Umbilical cord (tissue), 2 donors: ENCODE measurements around the gene ZNF212. TPM values are rescaled to one million over a fixed set of nuclear protein-coding genes. Genes with fewer than 3 reads are reported as not detected.
"Not testable (repeated sequence)": the region's sequence is repeated elsewhere in the genome, so short reads cannot be mapped to it uniquely, and the experiment has no call there.

Experiments
- DNase-seq: peaks from one replicate; pipeline ENCODE4 v3.0.0-alpha.2; 2015; ENCODE audit warnings: low spot score
- total RNA-seq: library from RNA; depleted of rRNA; stranded (reverse); fragments of >200 nt; gene quantifications from one replicate; pipeline ENCODE4 v1.2.3, GENCODE V29; 2014; ENCODE audit warnings: low replicate concordance; ENCODE audit not compliant: insufficient read depth

The ZNF212 gene
- total RNA-seq, 1 donor from 2014 or later, result 1.7 TPM

- DNase-seq, result no peak
These were observed 20.7 kb upstream of the ZNF212 start for GRCh38 chr7:149218469-149219420.

DNA sequence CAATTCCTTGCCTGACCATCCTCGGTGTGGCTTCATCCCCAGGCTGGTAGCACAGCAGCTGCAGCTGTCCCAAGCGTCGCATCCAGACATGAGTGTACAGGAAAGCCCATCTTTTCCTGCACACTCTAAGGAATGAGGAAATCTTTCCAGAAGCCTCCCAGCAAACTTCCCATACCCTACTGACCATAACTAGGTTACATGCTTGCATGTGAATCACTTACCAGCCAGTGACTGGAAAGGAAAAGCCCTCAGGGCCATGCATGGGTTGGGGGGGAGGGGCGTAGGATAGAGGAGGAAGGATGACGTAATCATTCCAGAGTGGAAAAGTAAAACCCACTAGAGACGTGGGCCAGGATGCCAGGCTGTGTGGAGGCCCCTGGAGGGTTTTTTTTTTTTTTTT, 18.9 kb upstream of the ZNF212 start:
- no peak for DNase-seq

- DNase-seq, result no peak
These were observed 16.3 kb upstream of the ZNF212 start for GRCh38 chr7:149223176-149223575.

GRCh38 chr7:149223761-149224160, 15.7 kb upstream of the ZNF212 start:
- DNase-seq, result no peak

- DNase-seq, result no peak
These were observed 15.1 kb upstream of the ZNF212 start for GRCh38 chr7:149224352-149224751.

- no peak for DNase-seq
These were observed 14.3 kb upstream of the ZNF212 start for GRCh38 chr7:149225106-149225505.

- DNase-seq, result no peak
These were observed 13.8 kb upstream of the ZNF212 start for GRCh38 chr7:149225656-149226055.

DNA sequence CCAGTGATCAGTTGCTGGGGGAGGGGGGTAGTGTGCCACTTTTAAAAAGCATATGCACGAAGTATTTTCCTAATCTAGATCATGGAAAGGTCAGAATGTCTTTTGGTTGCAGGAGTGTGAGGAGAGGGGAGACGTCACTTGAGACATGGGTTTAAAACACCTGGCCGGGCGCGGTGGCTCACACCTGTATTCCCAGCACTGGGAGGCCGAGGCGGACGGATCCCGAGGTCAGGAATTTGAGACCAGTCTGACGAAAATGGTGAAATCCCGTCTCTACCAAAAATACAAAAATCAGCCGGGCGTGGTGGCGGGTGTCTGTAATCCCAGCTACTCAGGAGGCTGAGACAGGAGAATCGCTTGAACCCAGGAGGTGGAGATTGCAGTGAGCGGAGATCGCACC, 13.1 kb upstream of the ZNF212 start:
- DNase-seq, result not testable (repeated sequence)

DNA sequence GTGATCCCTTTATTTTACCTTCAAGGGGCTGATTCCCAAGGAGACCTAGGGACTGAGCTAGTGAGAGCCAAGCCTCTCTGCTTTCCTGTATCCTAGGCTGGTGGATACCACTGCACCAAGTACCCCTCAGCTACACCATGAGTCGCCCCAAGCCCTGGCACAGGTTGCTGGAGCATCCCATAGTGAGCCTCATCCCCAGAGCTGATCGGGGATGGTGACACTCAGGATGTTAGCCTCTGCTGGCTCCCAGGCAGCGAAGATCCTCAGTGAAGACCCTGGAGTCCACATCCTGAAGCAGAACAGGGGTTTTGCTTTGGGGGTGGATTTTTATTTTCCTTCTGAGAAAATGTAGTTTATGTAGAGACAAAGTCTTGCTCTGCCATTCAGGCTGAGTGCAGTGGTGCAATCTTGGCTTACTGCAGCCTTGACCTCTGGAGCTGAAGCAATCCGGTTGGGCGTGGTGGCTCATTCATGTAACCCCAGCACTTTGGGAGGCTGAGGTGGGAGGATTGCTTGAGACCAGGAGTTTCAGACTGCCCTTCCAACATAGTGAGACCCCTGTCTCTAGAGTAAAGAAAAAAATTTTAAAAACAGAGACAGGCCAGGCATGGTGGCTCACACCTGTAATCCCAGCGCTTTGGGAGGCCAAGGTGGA, 12.5 kb upstream of the ZNF212 start:
- DNase-seq, result no peak

DNA sequence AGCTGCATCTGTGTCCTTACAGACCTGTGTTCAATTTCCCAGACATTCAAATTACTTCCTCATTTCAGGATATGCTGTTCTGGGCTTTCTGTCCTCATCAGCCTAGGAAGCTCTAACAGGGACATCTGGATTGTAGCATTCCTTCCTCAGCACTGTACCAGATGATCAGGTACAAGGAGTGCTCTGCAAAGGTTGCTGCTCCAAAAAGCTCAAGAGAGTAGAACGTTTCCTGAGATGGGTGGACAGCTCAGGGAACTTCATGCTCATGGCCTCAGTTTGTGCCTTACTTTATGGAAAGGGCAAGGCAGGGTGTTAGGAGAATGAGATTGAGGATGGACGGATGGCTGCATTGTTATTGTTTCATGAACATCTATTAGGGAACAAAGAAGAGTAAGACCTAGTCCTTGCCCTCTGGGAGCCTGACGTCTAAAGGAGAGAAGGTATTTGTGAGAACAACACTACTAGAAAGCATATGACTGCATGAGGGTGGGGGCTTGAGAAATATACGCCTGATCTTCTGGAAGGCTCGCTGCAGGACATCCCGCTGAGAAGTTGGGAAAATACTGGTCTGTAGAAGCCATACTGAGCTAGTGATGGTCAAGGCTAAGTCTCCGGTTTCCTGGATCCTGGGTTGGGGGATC, 10.5 kb upstream of the ZNF212 start:
- no peak for DNase-seq

DNA sequence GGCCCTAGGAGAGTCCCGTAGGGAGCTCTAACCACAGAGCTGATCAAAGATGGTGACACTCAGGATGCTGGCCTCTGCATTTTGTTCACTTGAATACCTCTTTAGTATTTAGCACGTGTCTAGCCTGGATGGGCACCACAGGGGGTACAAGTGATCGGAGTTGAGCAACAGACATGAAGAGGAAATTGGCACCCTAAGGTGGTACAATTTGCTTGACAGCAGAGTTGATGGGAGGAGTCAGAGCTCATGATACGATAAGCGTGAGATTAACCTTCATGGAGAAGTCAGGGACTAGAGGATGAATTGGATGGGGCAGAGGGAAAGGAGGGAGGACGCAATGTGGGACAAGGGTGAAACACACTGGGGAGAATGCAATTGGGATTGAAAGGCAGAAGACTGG, 9.9 kb upstream of the ZNF212 start:
- no peak for DNase-seq

GRCh38 chr7:149232362-149232761, 7.1 kb upstream of the ZNF212 start:
- DNase-seq, result no peak

DNA sequence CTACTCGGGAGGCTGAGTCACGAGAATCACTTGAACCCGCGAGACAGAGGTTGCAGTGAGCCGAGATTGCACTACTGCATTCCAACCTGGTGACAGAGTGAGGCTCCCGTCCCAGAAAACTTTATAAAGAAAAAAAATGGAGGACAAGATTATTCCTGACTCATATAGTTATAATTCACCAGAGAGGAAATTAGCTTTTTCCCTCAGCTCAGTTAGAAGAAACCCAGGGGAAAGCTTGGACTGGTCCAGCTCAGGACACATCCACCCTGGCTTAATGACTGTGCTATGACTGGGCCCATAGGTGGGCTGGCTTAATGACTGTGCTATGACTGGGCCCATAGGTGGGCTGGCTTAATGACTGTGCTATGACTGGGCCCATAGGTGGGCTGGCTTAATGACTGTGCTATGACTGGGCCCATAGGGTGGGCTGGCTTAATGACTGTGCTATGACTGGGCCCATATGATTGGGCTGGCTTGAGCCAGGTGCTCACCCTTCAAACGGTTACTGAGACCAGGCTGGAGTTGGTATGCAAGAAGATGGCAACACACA, 5.7 kb upstream of the ZNF212 start:
- not testable (repeated sequence) for DNase-seq

- DNase-seq, result no peak
These were observed 1.9 kb upstream of the ZNF212 start for GRCh38 chr7:149237502-149237901.

- no peak for DNase-seq
These were observed 1.4 kb upstream of the ZNF212 start for GRCh38 chr7:149238051-149238450.

DNA sequence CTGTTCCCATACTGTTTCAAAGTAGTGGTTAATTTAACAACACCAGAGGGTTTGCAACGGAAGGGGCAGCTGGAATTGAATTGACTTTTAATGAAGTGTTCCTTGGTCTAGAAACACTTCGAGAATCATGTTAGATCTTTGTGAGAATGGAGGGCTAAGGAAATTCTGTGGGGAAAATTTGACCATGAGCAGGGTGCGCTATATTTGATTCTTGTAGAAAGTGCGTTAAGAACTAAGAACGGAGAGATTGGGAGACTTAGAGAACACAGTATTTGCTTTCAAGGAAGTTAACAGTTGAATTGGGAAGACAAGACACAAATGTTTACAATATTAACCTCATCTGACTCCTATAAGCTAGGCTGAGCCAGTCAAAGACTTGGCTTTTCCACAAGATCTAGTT, 1.2 kb downstream of the ZNF212 start:
- DNase-seq, result no peak

- no peak for DNase-seq
These were observed 2.2 kb downstream of the ZNF212 start for GRCh38 chr7:149241696-149242095.

DNA sequence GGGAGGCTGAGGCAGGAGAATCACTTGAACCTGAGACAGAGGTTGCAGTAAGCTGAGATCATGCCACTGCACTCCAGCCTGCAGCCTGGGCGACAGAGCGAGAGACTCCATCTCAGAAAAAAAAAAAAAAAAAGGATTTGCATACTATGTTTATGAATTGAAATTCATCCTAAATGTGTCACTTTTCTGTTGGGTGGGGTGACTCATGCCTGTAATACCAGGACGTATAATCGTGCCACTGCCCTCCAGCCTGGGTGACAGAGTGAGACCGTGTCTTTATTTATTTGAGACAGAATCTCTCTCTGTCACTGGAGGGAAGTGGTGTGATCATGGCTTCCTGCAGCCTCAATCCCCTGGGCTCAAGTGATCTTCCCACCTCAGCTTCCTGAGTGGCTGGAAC, 5.8 kb downstream of the ZNF212 start:
- DNase-seq, result no peak

- no peak for DNase-seq
These were observed 6.3 kb downstream of the ZNF212 start for GRCh38 chr7:149245744-149246143.

- no peak for DNase-seq
These were observed 9.3 kb downstream of the ZNF212 start for GRCh38 chr7:149248777-149249176.

DNA sequence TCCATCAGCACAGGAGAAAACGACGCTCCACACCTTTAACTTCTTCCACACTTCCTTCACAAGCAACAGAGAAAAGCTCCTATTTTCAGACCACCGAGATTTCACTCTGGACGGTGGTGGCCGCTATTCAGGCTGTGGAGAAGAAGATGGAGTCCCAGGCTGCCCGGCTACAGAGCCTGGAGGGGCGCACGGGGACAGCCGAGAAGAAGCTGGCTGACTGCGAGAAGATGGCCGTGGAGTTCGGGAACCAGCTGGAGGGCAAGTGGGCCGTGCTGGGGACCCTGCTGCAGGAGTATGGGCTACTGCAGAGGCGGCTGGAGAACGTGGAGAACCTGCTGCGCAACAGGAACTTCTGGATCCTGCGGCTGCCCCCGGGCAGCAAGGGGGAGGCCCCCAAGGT, 10.7 kb downstream of the ZNF212 start:
- not testable (repeated sequence) for DNase-seq

DNA sequence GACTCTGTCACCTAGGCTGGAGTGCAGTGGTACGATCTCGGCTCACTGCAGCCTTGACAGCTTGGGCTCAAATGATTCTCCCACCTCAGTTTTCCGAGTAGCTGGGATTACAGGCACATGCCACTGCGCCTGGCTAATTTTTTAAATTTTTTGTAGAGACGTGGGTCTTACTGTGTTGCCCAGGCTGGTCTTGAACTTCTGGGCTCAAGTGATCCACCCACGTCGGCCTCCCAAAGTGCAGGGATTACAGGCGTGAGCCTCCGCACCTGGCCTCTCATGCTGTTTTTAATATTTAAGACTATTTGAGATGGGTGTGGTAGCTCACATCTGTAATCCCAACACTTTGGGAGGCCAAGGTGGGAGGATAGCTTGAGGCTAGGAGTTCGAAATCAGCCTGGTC, 12.1 kb downstream of the ZNF212 start:
- not testable (repeated sequence) for DNase-seq
